NCI-H128 (cell line): ENCODE data around the gene ARHGEF3.
"Not testable (repeated sequence)": the region's sequence is repeated elsewhere in the genome, so short reads cannot be mapped to it uniquely, and the experiment has no call there.

ENCODE experiments used
- DNase-seq: peaks from one replicate; lab custom pipeline; 2025; ENCODE audit not compliant: unreplicated experiment; lab: John Stamatoyannopoulos, UW

ARHGEF3 gene

GRCh38 chr3:56739036-56739435, 62.7 kb downstream of the ARHGEF3 start:
- DNase-seq = no peak

GRCh38 chr3:56737006-56737405, 64.7 kb downstream of the ARHGEF3 start:
- DNase-seq = no peak

GRCh38 chr3:56732109-56732508, 69.6 kb downstream of the ARHGEF3 start:
- DNase-seq = no peak

- no peak for DNase-seq
These were observed 76.6 kb downstream of the ARHGEF3 start for GRCh38 chr3:56725175-56725574.

GRCh38 chr3:56724676-56725075, 77.1 kb downstream of the ARHGEF3 start:
- DNase-seq = no peak

- no peak for DNase-seq
These were observed 80.9 kb downstream of the ARHGEF3 start for GRCh38 chr3:56720849-56721248.

GRCh38 chr3:56718809-56719208, 82.9 kb downstream of the ARHGEF3 start:
- not testable (repeated sequence) for DNase-seq

- DNase-seq = no peak
These were observed 90.4 kb downstream of the ARHGEF3 start for GRCh38 chr3:56711344-56711743.

- DNase-seq = not testable (repeated sequence)
These were observed 94.3 kb downstream of the ARHGEF3 start for GRCh38 chr3:56707412-56707811.

GRCh38 chr3:56706629-56707028, 95.1 kb downstream of the ARHGEF3 start:
- DNase-seq = no peak

GRCh38 chr3:56704706-56705105, 97.0 kb downstream of the ARHGEF3 start:
- no peak for DNase-seq

GRCh38 chr3:56702490-56703315, 99.0 kb downstream of the ARHGEF3 start:
- DNase-seq = no peak

GRCh38 chr3:56700151-56700550, 101.6 kb downstream of the ARHGEF3 start:
- DNase-seq = no peak

GRCh38 chr3:56694867-56695683, 106.7 kb downstream of the ARHGEF3 start:
- no peak for DNase-seq

- DNase-seq = no peak
These were observed 108.0 kb downstream of the ARHGEF3 start for GRCh38 chr3:56693750-56694149.

- DNase-seq = not testable (repeated sequence)
These were observed 109.0 kb downstream of the ARHGEF3 start for GRCh38 chr3:56692520-56693433.

GRCh38 chr3:56692001-56692365, 109.8 kb downstream of the ARHGEF3 start:
- not testable (repeated sequence) for DNase-seq

GRCh38 chr3:56691165-56692000, 110.4 kb downstream of the ARHGEF3 start:
- no peak for DNase-seq

- DNase-seq = no peak
These were observed 112.4 kb downstream of the ARHGEF3 start for GRCh38 chr3:56689303-56689702.

GRCh38 chr3:56688191-56688590, 113.6 kb downstream of the ARHGEF3 start:
- DNase-seq = no peak
